ENCODE results near the gene GLIS2.

The GLIS2 gene

DNA sequence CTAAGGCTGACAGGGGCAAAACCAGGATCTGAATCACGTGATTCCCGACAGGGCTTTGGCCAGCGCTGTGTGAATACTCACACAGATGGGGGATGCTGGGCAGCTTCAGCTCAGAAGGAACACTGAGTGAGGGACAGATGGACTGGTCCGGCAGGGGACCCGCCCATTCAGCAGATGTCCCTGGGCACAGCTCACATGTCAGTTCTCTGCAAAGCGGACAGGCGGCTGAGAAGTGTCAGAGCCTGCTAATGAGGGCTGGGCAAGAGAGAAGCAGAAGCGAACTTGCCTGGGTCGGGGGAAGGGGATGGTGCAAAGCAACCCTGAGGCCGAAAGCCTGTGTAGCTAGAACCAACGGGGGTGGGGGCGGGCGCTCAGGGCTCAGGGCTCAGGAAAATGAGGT lies 11.9 kb upstream of the GLIS2 start:
- Histone ChIP-seq H3K79me2 (ENCODE audit: low read length) (peaks cover 19% of the 10 kb centered on the region), H3K36me3 (replicated peaks; ENCODE audit: low read depth, low read length) (peaks cover 11% of the 10 kb centered on the region), H3K4me2 (ENCODE audit: low read length) (no peak overlapping the region), H3K9me3 (ENCODE audit: insufficient read depth, low read length) (no peaks in the 10 kb centered on the region), H3K27me3 (ENCODE audit: low read depth, low read length) (no peaks in the 10 kb centered on the region), H4K20me1 (ENCODE audit: insufficient read depth, low read length) (no peaks in the 10 kb centered on the region), H3K9ac (ENCODE audit: low read length) (no peak overlapping the region), H3K27ac (ENCODE audit: low read length) (no peak overlapping the region), H2AFZ (ENCODE audit: low read depth, low read length) (no peak overlapping the region), H3K4me1 (ENCODE audit: low read length) (peaks cover 16% of the 10 kb centered on the region), H3K4me3 (ENCODE audit: low read length) (no peak overlapping the region)
- TF ChIP-seq, protein P1, sequence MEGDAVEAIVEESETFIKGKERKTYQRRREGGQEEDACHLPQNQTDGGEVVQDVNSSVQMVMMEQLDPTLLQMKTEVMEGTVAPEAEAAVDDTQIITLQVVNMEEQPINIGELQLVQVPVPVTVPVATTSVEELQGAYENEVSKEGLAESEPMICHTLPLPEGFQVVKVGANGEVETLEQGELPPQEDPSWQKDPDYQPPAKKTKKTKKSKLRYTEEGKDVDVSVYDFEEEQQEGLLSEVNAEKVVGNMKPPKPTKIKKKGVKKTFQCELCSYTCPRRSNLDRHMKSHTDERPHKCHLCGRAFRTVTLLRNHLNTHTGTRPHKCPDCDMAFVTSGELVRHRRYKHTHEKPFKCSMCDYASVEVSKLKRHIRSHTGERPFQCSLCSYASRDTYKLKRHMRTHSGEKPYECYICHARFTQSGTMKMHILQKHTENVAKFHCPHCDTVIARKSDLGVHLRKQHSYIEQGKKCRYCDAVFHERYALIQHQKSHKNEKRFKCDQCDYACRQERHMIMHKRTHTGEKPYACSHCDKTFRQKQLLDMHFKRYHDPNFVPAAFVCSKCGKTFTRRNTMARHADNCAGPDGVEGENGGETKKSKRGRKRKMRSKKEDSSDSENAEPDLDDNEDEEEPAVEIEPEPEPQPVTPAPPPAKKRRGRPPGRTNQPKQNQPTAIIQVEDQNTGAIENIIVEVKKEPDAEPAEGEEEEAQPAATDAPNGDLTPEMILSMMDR (IDR thresholded peaks at IDR 0.05; ENCODE audit: low read depth, low read length) = no peak
- no peak for TF ChIP-seq EZH2phosphoT487 (IDR thresholded peaks at IDR 0.05; ENCODE audit: low read depth)

DNA sequence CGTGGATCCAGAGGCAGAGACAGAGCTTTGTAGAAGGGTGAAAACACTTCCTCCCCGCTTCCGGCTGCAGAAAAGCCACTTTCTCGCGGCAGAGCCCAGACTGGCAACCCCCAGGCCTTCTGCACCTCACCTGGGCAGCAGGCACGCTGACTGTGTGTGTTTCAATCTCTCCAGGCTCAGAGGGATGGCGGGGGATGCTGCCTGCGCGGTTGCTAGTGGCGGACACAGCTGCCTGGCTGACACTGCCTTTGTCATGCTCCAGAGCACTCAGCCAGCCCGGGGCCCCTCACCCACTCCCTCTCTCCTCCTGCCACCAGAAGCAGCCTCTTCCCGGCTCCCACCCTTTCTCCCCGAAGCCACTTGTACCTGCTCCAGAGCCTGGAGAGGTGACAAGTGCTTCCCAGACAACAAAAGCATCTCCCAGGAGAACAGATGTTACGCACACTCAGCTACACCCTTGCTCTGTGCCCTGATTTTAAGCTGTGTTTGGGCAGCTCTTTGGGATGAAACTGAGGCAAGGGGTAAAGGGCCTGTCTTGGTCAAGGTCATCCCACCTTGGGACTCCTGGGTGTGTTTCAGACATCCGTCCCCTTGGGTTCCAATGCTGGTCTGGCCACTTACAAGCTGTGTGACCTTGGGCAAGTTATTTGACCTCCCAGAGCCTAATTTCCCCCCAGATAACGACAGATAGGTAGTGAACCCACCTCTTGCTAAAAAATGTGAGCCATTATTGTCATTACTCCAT lies 9.2 kb upstream of the GLIS2 start:
- Histone ChIP-seq H2AFZ (ENCODE audit: low read depth, low read length) (no peak overlapping the region), H3K27me3 (ENCODE audit: low read depth, low read length) (no peaks in the 10 kb centered on the region), H3K79me2 (ENCODE audit: low read length) (peaks cover 19% of the 10 kb centered on the region), H3K9ac (ENCODE audit: low read length) (peak overlapping the region; percentile 81), H3K4me3 (ENCODE audit: low read length) (peak overlapping the region; percentile 90), H4K20me1 (ENCODE audit: insufficient read depth, low read length) (no peaks in the 10 kb centered on the region), H3K4me2 (ENCODE audit: low read length) (peak overlapping the region; percentile 96), H3K9me3 (ENCODE audit: insufficient read depth, low read length) (no peaks in the 10 kb centered on the region), H3K4me1 (ENCODE audit: low read length) (peaks cover 29% of the 10 kb centered on the region), H3K27ac (ENCODE audit: low read length) (peak overlapping the region; percentile 53), H3K36me3 (replicated peaks; ENCODE audit: low read depth, low read length) (peaks cover 11% of the 10 kb centered on the region)
- TF ChIP-seq, protein P1 (IDR thresholded peaks at IDR 0.05; ENCODE audit: low read depth, low read length) = no peak
- no peak for TF ChIP-seq EZH2phosphoT487 (IDR thresholded peaks at IDR 0.05; ENCODE audit: low read depth)

DNA sequence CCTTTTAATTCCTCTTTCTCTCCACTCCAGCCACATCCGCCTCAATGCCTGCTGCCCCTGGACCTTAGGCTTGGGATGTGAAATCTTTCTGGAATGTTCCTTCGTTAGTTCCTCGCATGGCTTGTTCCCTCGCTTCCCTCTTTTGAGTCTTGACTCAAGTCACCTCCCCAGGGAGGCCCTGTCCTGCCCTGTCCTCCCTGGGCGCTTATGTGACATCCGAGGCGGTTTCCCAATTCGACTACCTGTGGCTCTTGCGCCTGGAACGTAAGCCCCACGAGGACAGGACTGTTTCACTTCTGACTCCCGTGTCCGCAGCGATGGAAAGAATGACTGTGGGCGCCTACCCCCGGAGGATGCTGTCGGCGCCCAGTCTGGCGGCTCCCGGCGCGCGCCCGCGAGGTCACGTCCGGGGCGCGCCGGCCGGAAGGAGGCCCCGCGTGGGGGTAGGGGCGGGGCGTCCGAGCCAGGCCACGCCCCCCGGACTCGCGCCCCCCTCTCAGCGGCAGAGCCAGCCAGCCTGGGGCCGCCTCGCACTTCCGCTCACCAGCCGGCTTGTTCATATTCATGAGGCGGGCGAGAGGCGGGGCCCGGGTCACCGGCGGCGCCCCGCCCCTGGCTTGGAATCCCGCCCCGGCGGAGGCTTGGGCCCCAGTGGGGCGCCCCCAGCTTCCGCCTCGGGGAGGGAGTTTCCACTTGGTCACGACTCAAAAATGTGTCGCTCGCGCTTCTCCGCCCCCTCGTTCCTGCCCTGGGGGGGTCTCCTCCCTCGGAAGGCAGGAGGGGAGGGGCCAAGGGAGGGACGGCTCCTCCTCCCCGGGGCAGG lies 8.4 kb upstream of the GLIS2 start:
- peaks cover 29% of the 10 kb centered on the region for H3K4me1 ChIP-seq (ENCODE audit: low read length)
- H3K36me3 ChIP-seq (replicated peaks; ENCODE audit: low read depth, low read length) = peaks cover 9% of the 10 kb centered on the region
- no peaks in the 10 kb centered on the region for H3K9me3 ChIP-seq (ENCODE audit: insufficient read depth, low read length)
- H3K27ac ChIP-seq (ENCODE audit: low read length) = peak overlapping the region; percentile 63
- H2AFZ ChIP-seq (ENCODE audit: low read depth, low read length) = peak overlapping the region; percentile 4
- H3K79me2 ChIP-seq (ENCODE audit: low read length) = peaks cover 19% of the 10 kb centered on the region
- no peaks in the 10 kb centered on the region for H4K20me1 ChIP-seq (ENCODE audit: insufficient read depth, low read length)
- peak overlapping the region; percentile 90 for H3K4me3 ChIP-seq (ENCODE audit: low read length)
- H3K27me3 ChIP-seq (ENCODE audit: low read depth, low read length) = no peaks in the 10 kb centered on the region
- H3K4me2 ChIP-seq (ENCODE audit: low read length) = peak overlapping the region; percentile 96
- peak overlapping the region; percentile 81 for H3K9ac ChIP-seq (ENCODE audit: low read length)
- TF ChIP-seq, protein P1 (IDR thresholded peaks at IDR 0.05; ENCODE audit: low read depth, low read length) = no peak
- TF ChIP-seq EZH2phosphoT487 (IDR thresholded peaks at IDR 0.05; ENCODE audit: low read depth) = no peak

Measured in OCI-LY3 (cell line).